AG09309 (cell line): ENCODE data around the gene COL20A1.

Experiments
- DNase-seq: peaks from one replicate; pipeline ENCODE4 v3.0.0-alpha.2; 2010; ENCODE audit warnings: low read depth
- H3K4me3 ChIP-seq: 2 replicates; pipeline ENCODE4 v1.5.1; 2011; ENCODE audit warnings: mild to moderate bottlenecking, low read depth, low read length, moderate library complexity; ENCODE audit not compliant: control insufficient read depth
- TF ChIP-seq, protein P1 (sequence below): IDR thresholded peaks from 2 replicates; pipeline ENCODE4 v1.5.1; 2011; ENCODE audit warnings: mild to moderate bottlenecking, low read depth, low read length, inconsistent platforms; ENCODE audit not compliant: insufficient read depth, control insufficient read depth; ENCODE audit errors: missing control alignments

The COL20A1 gene

DNA sequence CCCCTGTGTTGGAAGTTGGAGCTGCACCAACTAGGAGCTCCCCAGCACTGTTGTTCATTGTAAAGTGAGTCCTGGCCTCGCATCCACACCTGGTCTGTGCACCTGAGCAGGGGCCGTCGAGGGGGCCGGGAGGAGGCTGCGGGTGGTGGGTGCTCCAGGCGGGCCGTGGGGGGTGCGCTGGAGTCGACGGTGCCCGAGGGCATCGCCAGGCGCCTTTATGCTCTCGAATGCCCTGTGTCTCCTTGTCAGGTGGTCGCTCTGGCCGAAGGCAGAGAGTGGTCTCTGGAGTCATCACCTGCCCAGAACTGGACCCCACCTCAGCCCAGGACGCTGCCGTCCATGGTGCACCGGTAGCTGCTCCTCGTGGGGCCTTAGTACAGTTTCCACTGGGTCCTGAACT is 16.0 kb upstream of the COL20A1 start:
- H3K4me3 ChIP-seq, result no peak overlapping the region
- no peak for DNase-seq
- TF ChIP-seq, protein P1, sequence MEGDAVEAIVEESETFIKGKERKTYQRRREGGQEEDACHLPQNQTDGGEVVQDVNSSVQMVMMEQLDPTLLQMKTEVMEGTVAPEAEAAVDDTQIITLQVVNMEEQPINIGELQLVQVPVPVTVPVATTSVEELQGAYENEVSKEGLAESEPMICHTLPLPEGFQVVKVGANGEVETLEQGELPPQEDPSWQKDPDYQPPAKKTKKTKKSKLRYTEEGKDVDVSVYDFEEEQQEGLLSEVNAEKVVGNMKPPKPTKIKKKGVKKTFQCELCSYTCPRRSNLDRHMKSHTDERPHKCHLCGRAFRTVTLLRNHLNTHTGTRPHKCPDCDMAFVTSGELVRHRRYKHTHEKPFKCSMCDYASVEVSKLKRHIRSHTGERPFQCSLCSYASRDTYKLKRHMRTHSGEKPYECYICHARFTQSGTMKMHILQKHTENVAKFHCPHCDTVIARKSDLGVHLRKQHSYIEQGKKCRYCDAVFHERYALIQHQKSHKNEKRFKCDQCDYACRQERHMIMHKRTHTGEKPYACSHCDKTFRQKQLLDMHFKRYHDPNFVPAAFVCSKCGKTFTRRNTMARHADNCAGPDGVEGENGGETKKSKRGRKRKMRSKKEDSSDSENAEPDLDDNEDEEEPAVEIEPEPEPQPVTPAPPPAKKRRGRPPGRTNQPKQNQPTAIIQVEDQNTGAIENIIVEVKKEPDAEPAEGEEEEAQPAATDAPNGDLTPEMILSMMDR, result no peak

DNA sequence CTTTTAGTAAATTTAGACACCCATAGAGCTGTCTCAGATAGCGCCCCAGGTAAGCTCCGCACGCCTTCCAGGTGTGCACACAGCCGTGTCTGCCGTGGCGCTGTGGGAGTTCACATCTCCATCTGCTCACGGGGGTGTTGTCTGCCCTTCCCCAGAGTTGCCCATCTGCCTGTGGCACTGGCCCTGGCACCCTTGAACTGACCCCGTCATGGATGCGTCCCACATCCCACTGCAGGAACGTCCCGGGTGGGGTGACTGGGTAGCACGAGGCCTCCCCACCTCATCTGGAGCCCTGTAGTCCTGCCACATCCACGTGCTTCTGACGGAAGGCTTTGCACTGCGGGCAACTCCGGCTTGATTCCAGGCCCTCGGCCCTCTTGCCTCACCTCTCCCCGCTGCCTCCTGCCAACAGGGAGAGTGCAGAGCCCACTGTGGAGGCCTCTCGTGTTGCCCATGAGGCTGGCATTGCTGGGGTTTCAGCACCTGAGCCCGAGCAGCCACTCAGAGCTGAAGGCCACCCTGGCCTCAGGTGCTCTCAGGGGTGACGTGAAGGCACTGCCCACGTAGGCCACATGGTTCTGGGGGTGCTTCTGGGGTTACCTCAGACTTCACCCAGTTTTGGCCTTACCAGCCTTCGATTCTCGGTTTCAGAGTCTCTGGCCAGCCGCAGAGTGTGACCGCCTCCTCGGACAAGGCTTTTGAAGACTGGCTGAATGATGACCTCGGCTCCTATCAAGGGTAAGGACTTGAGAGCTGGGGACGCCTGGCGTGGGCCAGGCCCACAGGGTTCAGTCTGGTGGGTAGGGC is 15.3 kb upstream of the COL20A1 start:
- no peak for DNase-seq
- TF ChIP-seq, protein P1, result no peak
- no peak overlapping the region for H3K4me3 ChIP-seq

- no peak for DNase-seq
- no peak overlapping the region for H3K4me3 ChIP-seq
- TF ChIP-seq, protein P1, result no peak
Observed at GRCh38 chr20:63278661-63279060, 14.3 kb upstream of the COL20A1 start.

DNA sequence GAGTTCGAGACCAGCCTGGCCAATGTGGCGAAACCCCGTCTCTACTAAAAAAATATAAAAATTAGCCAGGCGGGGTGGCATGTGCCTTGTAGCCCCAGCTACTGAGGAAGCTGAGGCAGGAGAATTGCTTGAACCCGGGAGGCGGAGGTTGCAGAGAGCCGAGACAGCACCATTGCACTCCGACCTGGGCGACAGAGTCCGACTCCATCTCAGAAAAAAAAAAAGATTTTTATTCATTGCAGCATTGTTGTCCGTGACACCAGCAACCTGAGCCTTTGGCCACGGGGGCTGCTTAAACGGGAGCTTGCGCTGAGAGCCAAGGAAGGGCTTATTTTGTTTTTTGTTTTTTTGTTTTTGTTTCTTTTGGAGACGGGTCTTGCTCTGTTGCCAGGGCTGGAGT is 13.1 kb upstream of the COL20A1 start:
- DNase-seq, result no peak
- H3K4me3 ChIP-seq, result no peak overlapping the region
- TF ChIP-seq, protein P1, result no peak

GRCh38 chr20:63280371-63280770 is 12.6 kb upstream of the COL20A1 start:
- H3K4me3 ChIP-seq, result no peak overlapping the region
- DNase-seq, result no peak
- TF ChIP-seq, protein P1, result no peak

DNA sequence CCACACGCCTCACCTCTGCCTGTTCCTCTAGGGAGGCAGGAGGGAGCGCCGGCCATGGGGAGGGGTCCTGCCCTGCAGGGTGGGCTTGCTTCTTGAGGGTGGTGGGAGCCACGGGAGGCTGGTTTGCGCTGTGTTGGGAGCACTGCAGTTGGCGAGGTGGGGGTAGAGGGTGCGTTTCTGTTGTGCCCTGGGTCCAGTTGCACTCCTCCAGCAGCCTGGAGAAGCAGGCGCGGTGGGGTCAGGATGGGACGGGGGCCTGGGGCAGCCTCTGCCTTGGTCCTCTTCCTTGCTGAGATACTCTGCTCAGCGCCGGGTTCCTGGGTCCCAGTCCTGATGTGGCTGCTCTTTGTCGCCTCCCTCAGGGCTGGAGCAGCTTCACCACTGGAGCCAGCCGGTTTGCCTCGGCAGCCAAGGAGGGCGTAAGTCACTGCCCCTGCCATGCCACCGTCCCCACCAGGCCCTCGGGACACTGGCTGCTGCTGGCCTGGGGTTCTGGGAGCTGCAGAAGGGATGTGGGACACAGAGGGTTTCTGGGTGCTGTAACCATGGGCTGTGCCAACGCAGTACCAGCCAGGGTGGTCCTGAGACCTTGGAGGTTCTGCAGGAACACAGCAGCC is 11.9 kb upstream of the COL20A1 start:
- DNase-seq, result no peak
- H3K4me3 ChIP-seq, result no peak overlapping the region
- TF ChIP-seq, protein P1, result peak; percentile 29
